ENCODE measurements around the gene FGR. TPM values are rescaled to one million over a fixed set of nuclear protein-coding genes. Genes with fewer than 3 reads are reported as not detected.

Gene FGR
- total and polyA plus RNA-seq, 2 experiments from 2014 or later = 0.18 TPM; not detected in 1

DNA sequence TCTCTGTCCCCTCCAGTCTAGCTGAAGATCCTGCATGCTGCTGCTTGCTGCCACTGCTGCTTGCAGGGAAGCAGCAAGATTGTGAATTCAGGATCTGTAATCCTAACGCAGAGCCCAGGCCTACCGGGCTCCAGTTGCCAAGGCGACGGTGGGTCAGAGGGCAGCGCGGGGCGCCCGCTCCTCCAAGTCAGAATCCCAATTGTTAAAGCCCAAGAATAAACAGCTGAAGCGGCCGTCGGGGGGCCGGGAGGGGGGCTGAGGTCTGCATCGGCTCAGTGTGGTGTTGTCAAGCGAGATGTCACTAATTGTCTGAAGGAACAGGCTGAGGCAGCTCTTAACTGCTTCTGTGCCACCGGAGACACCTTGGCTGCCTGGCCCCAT is 67.8 kb downstream of the FGR start:
- Histone ChIP-seq H3K4me1 (ENCODE audit: low read depth) (peaks cover 90% of the 10 kb centered on the region), H3K27me3 (no peaks in the 10 kb centered on the region), H3K36me3 (no peaks in the 10 kb centered on the region), H3K4me3 (no peak overlapping the region), H3K9me3 (ENCODE audit: low read depth) (no peaks in the 10 kb centered on the region), H3K27ac (peak overlapping the region; percentile 63)
- DNase-seq (ENCODE audit: low read depth in 1 of 2, low spot score in 1 of 2) = no peak
- TF ChIP-seq, protein P1, sequence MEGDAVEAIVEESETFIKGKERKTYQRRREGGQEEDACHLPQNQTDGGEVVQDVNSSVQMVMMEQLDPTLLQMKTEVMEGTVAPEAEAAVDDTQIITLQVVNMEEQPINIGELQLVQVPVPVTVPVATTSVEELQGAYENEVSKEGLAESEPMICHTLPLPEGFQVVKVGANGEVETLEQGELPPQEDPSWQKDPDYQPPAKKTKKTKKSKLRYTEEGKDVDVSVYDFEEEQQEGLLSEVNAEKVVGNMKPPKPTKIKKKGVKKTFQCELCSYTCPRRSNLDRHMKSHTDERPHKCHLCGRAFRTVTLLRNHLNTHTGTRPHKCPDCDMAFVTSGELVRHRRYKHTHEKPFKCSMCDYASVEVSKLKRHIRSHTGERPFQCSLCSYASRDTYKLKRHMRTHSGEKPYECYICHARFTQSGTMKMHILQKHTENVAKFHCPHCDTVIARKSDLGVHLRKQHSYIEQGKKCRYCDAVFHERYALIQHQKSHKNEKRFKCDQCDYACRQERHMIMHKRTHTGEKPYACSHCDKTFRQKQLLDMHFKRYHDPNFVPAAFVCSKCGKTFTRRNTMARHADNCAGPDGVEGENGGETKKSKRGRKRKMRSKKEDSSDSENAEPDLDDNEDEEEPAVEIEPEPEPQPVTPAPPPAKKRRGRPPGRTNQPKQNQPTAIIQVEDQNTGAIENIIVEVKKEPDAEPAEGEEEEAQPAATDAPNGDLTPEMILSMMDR (IDR thresholded peaks at IDR 0.05; ENCODE audit: low read depth, low read length) = no peak

DNA sequence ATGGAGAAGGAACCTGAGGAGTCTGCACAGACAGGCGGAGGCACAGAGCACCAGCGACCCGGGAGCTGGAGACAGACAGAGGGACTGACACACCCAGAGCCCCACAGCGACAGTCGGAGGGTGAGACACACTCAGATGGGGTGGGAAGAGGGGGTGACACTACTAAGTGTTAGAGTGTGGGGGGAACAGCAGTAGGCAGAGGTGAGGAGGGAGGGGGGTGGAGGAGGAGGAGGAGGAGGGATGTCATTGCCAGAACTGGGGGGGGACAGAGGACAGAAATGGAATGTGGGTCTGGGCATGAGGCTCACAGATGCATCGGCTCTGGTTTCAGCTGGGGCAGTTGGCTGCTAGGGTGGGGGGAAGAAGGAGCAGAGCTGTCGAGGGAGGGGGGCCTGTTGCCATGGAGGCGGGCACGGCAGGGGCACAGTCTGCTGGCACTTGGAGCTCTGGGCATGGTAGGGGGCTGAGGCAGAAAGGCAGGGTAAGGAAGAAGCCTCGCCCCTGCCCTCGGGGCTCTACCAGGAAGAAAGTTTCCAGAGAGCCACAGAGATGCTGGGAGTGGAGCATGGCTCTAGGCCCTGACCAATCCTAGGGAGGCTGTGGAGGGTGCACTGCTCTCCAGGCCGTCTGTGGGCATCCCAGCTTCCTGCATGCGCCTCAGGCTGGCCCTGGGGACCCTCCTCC is 68.4 kb downstream of the FGR start:
- TF ChIP-seq, protein P1 (IDR thresholded peaks at IDR 0.05; ENCODE audit: low read depth, low read length) = no peak
- no peak for DNase-seq (ENCODE audit: low read depth in 1 of 2, low spot score in 1 of 2)
- peaks cover 90% of the 10 kb centered on the region for H3K4me1 ChIP-seq (ENCODE audit: low read depth)
- no peaks in the 10 kb centered on the region for H3K36me3 ChIP-seq
- H3K9me3 ChIP-seq (ENCODE audit: low read depth) = no peaks in the 10 kb centered on the region
- no peaks in the 10 kb centered on the region for H3K27me3 ChIP-seq
- peak overlapping the region; percentile 63 for H3K27ac ChIP-seq
- no peak overlapping the region for H3K4me3 ChIP-seq

DNA sequence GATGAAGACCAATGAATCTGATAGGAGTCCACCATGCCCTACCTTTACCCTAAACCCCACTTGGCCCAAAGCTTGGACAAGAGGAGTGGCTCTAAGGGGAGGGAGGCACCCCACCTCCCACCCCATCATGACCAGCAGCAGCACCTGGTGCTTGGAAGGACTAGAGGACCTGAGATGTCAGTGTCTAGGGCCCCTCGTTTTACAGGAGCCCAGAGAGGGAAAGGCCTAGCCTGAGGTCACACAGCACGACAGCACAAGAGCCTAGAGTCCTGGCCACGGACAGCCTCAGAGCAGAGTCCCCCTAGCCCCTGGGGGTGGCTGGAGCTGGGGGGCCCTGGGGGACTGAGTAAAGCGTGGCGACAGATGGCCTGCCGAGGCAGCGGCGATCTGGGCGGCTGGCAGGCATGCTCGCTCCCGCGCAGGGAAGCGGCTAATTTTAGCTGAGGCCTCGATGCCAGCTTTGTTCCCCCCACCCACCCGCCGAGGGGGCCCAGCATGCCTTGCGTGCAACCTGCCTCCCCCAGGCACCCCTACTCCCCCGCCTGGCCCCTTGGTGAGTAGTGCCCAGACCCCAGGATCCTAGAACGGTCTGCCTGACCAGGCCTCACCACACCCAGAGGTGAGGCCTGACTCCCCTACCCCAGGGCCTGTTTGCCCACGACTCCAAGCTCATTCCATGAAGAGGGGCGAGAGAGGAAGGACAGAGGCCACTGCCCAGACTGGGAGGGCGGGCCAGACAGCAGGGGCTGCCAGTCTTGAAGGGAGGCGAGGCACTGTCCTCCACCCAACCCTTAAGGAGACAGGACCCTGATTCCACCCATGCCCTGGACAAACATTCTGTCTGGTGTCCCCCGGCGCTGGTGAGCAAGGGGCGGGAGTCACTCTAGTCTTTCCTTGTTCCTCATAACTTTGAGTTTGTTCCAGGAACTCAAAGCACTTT is 70.0 kb downstream of the FGR start:
- Histone ChIP-seq H3K4me3 (no peak overlapping the region), H3K27me3 (no peaks in the 10 kb centered on the region), H3K9me3 (ENCODE audit: low read depth) (no peaks in the 10 kb centered on the region), H3K4me1 (ENCODE audit: low read depth) (peaks cover 90% of the 10 kb centered on the region), H3K27ac (peak overlapping the region; percentile 88), H3K36me3 (no peaks in the 10 kb centered on the region)
- TF ChIP-seq, protein P1 (IDR thresholded peaks at IDR 0.05; ENCODE audit: low read depth, low read length) = no peak
- no peak for DNase-seq (ENCODE audit: low read depth in 1 of 2, low spot score in 1 of 2)

DNA sequence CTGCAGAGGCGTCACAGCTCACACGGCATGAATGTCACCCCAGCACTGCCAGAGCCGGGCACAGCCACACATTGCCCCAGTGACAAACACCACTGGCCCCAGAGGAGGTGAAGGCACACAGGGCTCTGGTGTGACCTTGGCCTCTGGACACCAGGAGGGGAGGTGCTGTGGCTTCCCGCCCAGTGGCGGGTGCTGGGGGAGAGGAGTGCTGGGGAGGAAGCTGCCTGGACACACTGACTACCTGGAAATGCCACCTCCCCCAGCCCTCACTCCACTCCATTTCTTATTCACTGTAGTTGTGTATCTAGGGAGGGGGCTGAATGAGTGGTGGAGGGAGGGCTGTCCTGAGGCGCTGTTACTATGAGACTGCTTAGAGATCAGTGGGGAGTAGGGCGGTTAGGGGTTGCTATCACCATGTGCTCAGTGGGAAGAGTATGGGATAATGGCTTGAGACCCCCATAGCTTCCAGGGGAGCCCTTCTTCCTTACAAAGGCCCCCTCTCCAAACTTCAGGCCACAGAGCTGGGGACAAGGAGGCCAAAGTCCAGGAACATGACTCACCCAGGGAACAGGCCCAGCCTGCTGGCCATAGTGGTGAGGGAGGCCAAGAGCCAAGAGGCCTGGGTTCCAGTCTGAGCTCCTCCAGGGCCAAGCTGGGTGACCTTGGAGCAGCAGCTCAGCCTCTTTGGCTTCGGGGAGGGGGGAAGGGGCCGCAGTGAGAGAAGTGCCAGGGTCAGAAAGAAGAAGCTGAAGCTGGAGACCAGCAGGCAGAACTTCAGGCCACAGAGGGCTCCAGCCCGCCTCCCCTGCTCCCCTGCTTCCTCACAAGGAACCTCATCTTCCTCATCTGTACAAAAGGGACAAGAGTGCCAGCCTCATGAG is 71.2 kb downstream of the FGR start:
- peaks cover 83% of the 10 kb centered on the region for H3K4me1 ChIP-seq (ENCODE audit: low read depth)
- no peaks in the 10 kb centered on the region for H3K27me3 ChIP-seq
- H3K4me3 ChIP-seq = no peak overlapping the region
- DNase-seq (ENCODE audit: low read depth in 1 of 2, low spot score in 1 of 2) = no peak
- H3K9me3 ChIP-seq (ENCODE audit: low read depth) = no peaks in the 10 kb centered on the region
- TF ChIP-seq, protein P1 (IDR thresholded peaks at IDR 0.05; ENCODE audit: low read depth, low read length) = no peak
- H3K27ac ChIP-seq = peak overlapping the region; percentile 88
- no peaks in the 10 kb centered on the region for H3K36me3 ChIP-seq

DNA sequence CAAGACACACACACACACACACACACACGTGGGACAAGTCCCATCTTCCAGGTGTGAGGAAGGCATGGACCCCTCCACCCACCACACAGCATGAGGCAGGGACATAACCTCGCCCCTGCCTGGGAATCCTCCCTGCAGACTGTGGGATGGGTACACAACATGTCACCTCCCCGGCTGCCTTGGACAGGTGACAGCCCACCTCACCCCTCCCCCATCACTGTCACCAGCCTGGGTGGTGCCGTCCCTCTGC is 71.7 kb downstream of the FGR start:
- Histone ChIP-seq H3K27me3 (no peaks in the 10 kb centered on the region), H3K4me3 (no peak overlapping the region), H3K36me3 (no peaks in the 10 kb centered on the region), H3K9me3 (ENCODE audit: low read depth) (no peaks in the 10 kb centered on the region), H3K4me1 (ENCODE audit: low read depth) (peaks cover 80% of the 10 kb centered on the region), H3K27ac (peak overlapping the region; percentile 88)
- DNase-seq (ENCODE audit: low read depth in 1 of 2, low spot score in 1 of 2) = no peak
- TF ChIP-seq, protein P1 (IDR thresholded peaks at IDR 0.05; ENCODE audit: low read depth, low read length) = no peak

All from cardiac muscle cell (in vitro differentiated cells and primary cell).